HepG2 (cell line): ENCODE results near the gene IQCE. TPM values are rescaled to one million over a fixed set of nuclear protein-coding genes. Genes with fewer than 3 reads are reported as not detected.

Experiments used
- ARID5B ChIP-seq: IDR thresholded peaks from 2 replicates; pipeline ENCODE4 v1.4.0; 2020; ENCODE audit warnings: mild to moderate bottlenecking, missing genetic modification reagents
- CBX2 ChIP-seq, 2 experiments: fragments of 200-600 bp in 1 of 2; sonication (generic); formaldehyde crosslinking in 1 of 2; IDR thresholded peaks; 2 replicates each; pipeline versions ENCODE4 v1.7.0 to v1.8.1; 2018 to 2022; ENCODE audit warnings: low read depth in 2 of 2, low read length in 1 of 2, mild to moderate bottlenecking in 1 of 2, missing genetic modification reagents in 1 of 2
- LCORL ChIP-seq, 2 experiments: fragments of 450-650 bp in 1 of 2; sonication (generic) in 1 of 2; formaldehyde crosslinking in 1 of 2; IDR thresholded peaks; 2 replicates each; pipeline versions ENCODE4 v1.5.0 to v1.6.1; 2017 to 2020; ENCODE audit warnings: antibody characterized with exemption in 1 of 2, missing genetic modification reagents in 1 of 2
- MEIS2 ChIP-seq: sonication (generic); formaldehyde crosslinking; IDR thresholded peaks from 2 replicates; pipeline ENCODE4 v1.9.0; 2021; ENCODE audit warnings: mild to moderate bottlenecking, missing genetic modification reagents
- MYPOP ChIP-seq: sonication (generic); formaldehyde crosslinking; IDR thresholded peaks from 2 replicates; pipeline ENCODE4 v1.8.1; 2023; ENCODE audit warnings: mild to moderate bottlenecking, moderate library complexity, missing genetic modification reagents
- PITX1 ChIP-seq: sonication (generic); formaldehyde crosslinking; IDR thresholded peaks from 2 replicates; pipeline ENCODE4 v1.5.1; 2020; ENCODE audit warnings: mild to moderate bottlenecking, missing genetic modification reagents
- SMAD1 ChIP-seq: sonication (generic); formaldehyde crosslinking; IDR thresholded peaks from 2 replicates; pipeline ENCODE4 v1.4.0; 2020; ENCODE audit warnings: missing genetic modification reagents, low read depth, mild to moderate bottlenecking, borderline replicate concordance
- SNAPC2 ChIP-seq: sonication (generic); formaldehyde crosslinking; IDR thresholded peaks from 2 replicates; pipeline ENCODE4 v1.8.1; 2022; ENCODE audit warnings: mild to moderate bottlenecking, missing genetic modification reagents
- ZBTB33 ChIP-seq: sonication (generic); formaldehyde crosslinking; IDR thresholded peaks from 2 replicates; pipeline ENCODE4 v1.4.0; 2020; ENCODE audit warnings: missing genetic modification reagents
- ZMYM2 ChIP-seq: sonication (generic); formaldehyde crosslinking; IDR thresholded peaks from 2 replicates; pipeline ENCODE4 v1.8.0; 2022; ENCODE audit warnings: mild to moderate bottlenecking, missing genetic modification reagents
- ZMYM3 ChIP-seq: sonication (generic); formaldehyde crosslinking; IDR thresholded peaks from 2 replicates; pipeline ENCODE4 v1.5.1; 2020; ENCODE audit warnings: mild to moderate bottlenecking, missing genetic modification reagents
- ZNF20 ChIP-seq: sonication (generic); formaldehyde crosslinking; IDR thresholded peaks from 2 replicates; pipeline ENCODE4 v1.4.0; 2020; ENCODE audit warnings: mild to moderate bottlenecking, moderate library complexity, missing genetic modification reagents
- ZNF382 ChIP-seq: sonication (generic); formaldehyde crosslinking; IDR thresholded peaks from 2 replicates; pipeline ENCODE4 v1.5.0; 2020; ENCODE audit warnings: missing genetic modification reagents, mild to moderate bottlenecking, borderline replicate concordance
- ZNF512 ChIP-seq: sonication (generic); formaldehyde crosslinking; IDR thresholded peaks from 2 replicates; pipeline ENCODE4 v1.4.0; 2020; ENCODE audit warnings: mild to moderate bottlenecking, missing genetic modification reagents
- ZNF550 ChIP-seq: sonication (generic); formaldehyde crosslinking; IDR thresholded peaks from 2 replicates; pipeline ENCODE4 v1.4.0; 2020; ENCODE audit warnings: mild to moderate bottlenecking, missing genetic modification reagents, borderline replicate concordance
- ZNF816 ChIP-seq: sonication (generic); formaldehyde crosslinking; IDR thresholded peaks from 2 replicates; pipeline ENCODE4 v1.8.0; 2022; ENCODE audit warnings: missing genetic modification reagents, mild to moderate bottlenecking, borderline replicate concordance
- polyA plus RNA-seq, 8 experiments: library from polyadenylated mRNA; depleted of rRNA in 3 of 8; stranded (reverse) in 7 of 8; unstranded in 1 of 8; fragments of >200 nt; fragmentation: Illumina TruSeq in 4 of 8; extraction: Trizol in 4 of 8; gene quantifications; 2 replicates each; pipeline versions ENCODE4 v1.2.1 to v1.2.3, GENCODE V29; 2011 to 2016; ENCODE audit warnings: low read depth in 4 of 8, missing spikeins in 1 of 8, mixed read lengths in 1 of 8; ENCODE audit not compliant: insufficient read depth in 1 of 8
- total RNA-seq, 5 experiments: library from RNA; depleted of rRNA; stranded (reverse); fragments of >200 nt; fragmentation: Illumina TruSeq; extraction: Trizol; gene quantifications; 2 replicates each; pipeline ENCODE4 v1.2.3, GENCODE V29; 2016; ENCODE audit warnings: low read depth in 1 of 5

IQCE gene
- total and polyA plus RNA-seq, 2 of the 13 experiments (the other 11 are each of a cell fraction or from before 2014, with no cell fraction given): 1.5 to 2.5 TPM

GRCh38 chr7:2641406-2642393 lies 82.9 kb downstream of the IQCE start (continued):
- TF ChIP-seq ZMYM3 (CRISPR knock-in tag) (no peak), ZMYM2 (CRISPR knock-in tag) (no peak), ZNF382 (CRISPR knock-in tag) (no peak), ZBTB33 (CRISPR knock-in tag) (peak; percentile 89; the same call in 1 of the 2 replicates), LCORL (IDR thresholded peaks at IDR 0.05) (no peak), LCORL (CRISPR knock-in tag; IDR thresholded peaks at IDR 0.05) (peak; percentile 79; the same call in 1 of the 2 replicates), MYPOP (CRISPR knock-in tag) (no peak), PITX1 (no peak), ZNF20 (CRISPR knock-in tag) (no peak), SMAD1 (CRISPR knock-in tag) (no peak), ZNF550 (CRISPR knock-in tag) (no peak), ZNF816 (no peak), ZNF512 (no peak), SNAPC2 (CRISPR knock-in tag) (no peak), ARID5B (CRISPR knock-in tag) (peak; percentile 75; the same call in 1 of the 2 replicates), MEIS2 (CRISPR knock-in tag) (no peak), CBX2 (IDR thresholded peaks at IDR 0.05; ENCODE audit: low read depth, low read length) (no peak), CBX2 (CRISPR knock-in tag; IDR thresholded peaks at IDR 0.05; ENCODE audit: low read depth) (no peak)
